Measurements from ENCODE around the gene LENG9.

Gene LENG9

GRCh38 chr19:54465426-54466109 lies 2.0 kb upstream of the LENG9 start:
- Histone ChIP-seq H3K4me1 (ENCODE audit: control insufficient read depth, insufficient read depth, low read length) (peaks cover 37% of the 10 kb centered on the region), H3K27me3 (ENCODE audit: control insufficient read depth in 1 of 2, insufficient read depth in 2 of 2, low read length in 2 of 2) (peaks cover 5 to 6% of the 10 kb centered on the region in 2 donors), H3K4me3 (ENCODE audit: low read length in 2 of 2) (no peak overlapping the region), H3K9me3 (ENCODE audit: control insufficient read depth in 2 of 2, low read length in 2 of 2) (no peaks in the 10 kb centered on the region), H3K36me3 (ENCODE audit: control insufficient read depth in 2 of 2, insufficient read depth in 2 of 2, low read length in 2 of 2) (peaks cover 0 to 9% of the 10 kb centered on the region in 2 donors), H3K27ac (ENCODE audit: low read length) (no peak overlapping the region), H3K9ac (ENCODE audit: low read length in 2 of 2) (no peak overlapping the region)

- Histone ChIP-seq H3K27me3 (ENCODE audit: control insufficient read depth in 1 of 2, insufficient read depth in 2 of 2, low read length in 2 of 2) (peaks cover 3 to 4% of the 10 kb centered on the region in 2 donors), H3K27ac (ENCODE audit: low read length) (peak overlapping the region; percentile 78), H3K4me3 (ENCODE audit: low read length in 2 of 2) (peak overlapping the region; percentile 75), H3K9me3 (ENCODE audit: control insufficient read depth in 2 of 2, low read length in 2 of 2) (no peaks in the 10 kb centered on the region), H3K4me1 (ENCODE audit: control insufficient read depth, insufficient read depth, low read length) (peaks cover 37% of the 10 kb centered on the region), H3K36me3 (ENCODE audit: control insufficient read depth in 2 of 2, insufficient read depth in 2 of 2, low read length in 2 of 2) (peaks cover 0 to 12% of the 10 kb centered on the region in 2 donors), H3K9ac (ENCODE audit: low read length in 2 of 2) (peak overlapping the region in 1 of 2 donors; percentile 26)
Observed at GRCh38 chr19:54464630-54465425, 1.2 kb upstream of the LENG9 start.

- Histone ChIP-seq H3K4me1 (ENCODE audit: control insufficient read depth, insufficient read depth, low read length) (peaks cover 43% of the 10 kb centered on the region), H3K27ac (ENCODE audit: low read length) (peak overlapping the region; percentile 78), H3K4me3 (ENCODE audit: low read length in 2 of 2) (peak overlapping the region; percentile 75), H3K9ac (ENCODE audit: low read length in 2 of 2) (peak overlapping the region in 1 of 2 donors; percentile 26), H3K27me3 (ENCODE audit: control insufficient read depth in 1 of 2, insufficient read depth in 2 of 2, low read length in 2 of 2) (no peaks in the 10 kb centered on the region), H3K9me3 (ENCODE audit: control insufficient read depth in 2 of 2, low read length in 2 of 2) (no peaks in the 10 kb centered on the region), H3K36me3 (ENCODE audit: control insufficient read depth in 2 of 2, insufficient read depth in 2 of 2, low read length in 2 of 2) (peaks cover 6 to 17% of the 10 kb centered on the region in 2 donors)
Observed at GRCh38 chr19:54464044-54464629, 559 bp upstream of the LENG9 start.

- Histone ChIP-seq H3K4me1 (ENCODE audit: control insufficient read depth, insufficient read depth, low read length) (peaks cover 44% of the 10 kb centered on the region), H3K27me3 (ENCODE audit: control insufficient read depth in 1 of 2, insufficient read depth in 2 of 2, low read length in 2 of 2) (no peaks in the 10 kb centered on the region), H3K4me3 (ENCODE audit: low read length in 2 of 2) (peak overlapping the region; percentile 75), H3K9me3 (ENCODE audit: control insufficient read depth in 2 of 2, low read length in 2 of 2) (no peaks in the 10 kb centered on the region), H3K9ac (ENCODE audit: low read length in 2 of 2) (peak overlapping the region; percentile 69 to 76), H3K27ac (ENCODE audit: low read length) (peak overlapping the region; percentile 78), H3K36me3 (ENCODE audit: control insufficient read depth in 2 of 2, insufficient read depth in 2 of 2, low read length in 2 of 2) (peaks cover 19 to 29% of the 10 kb centered on the region in 2 donors)
Observed at GRCh38 chr19:54462655-54463530, 685 bp downstream of the LENG9 start.

- no peaks in the 10 kb centered on the region for H3K27me3 ChIP-seq (ENCODE audit: control insufficient read depth in 1 of 2, insufficient read depth in 2 of 2, low read length in 2 of 2)
- peaks cover 44% of the 10 kb centered on the region for H3K4me1 ChIP-seq (ENCODE audit: control insufficient read depth, insufficient read depth, low read length)
- peaks cover 23 to 35% of the 10 kb centered on the region in 2 donors for H3K36me3 ChIP-seq (ENCODE audit: control insufficient read depth in 2 of 2, insufficient read depth in 2 of 2, low read length in 2 of 2)
- H3K9me3 ChIP-seq (ENCODE audit: control insufficient read depth in 2 of 2, low read length in 2 of 2) = no peaks in the 10 kb centered on the region
- peak overlapping the region in 1 of 2 donors; percentile 75 for H3K4me3 ChIP-seq (ENCODE audit: low read length in 2 of 2)
- H3K27ac ChIP-seq (ENCODE audit: low read length) = peak overlapping the region; percentile 78
- H3K9ac ChIP-seq (ENCODE audit: low read length in 2 of 2) = peak overlapping the region in 1 of 2 donors; percentile 76
Observed at GRCh38 chr19:54462047-54462654, 1.4 kb downstream of the LENG9 start.

GRCh38 chr19:54461613-54462012 lies 2.0 kb downstream of the LENG9 start:
- Histone ChIP-seq H3K4me1 (ENCODE audit: control insufficient read depth, insufficient read depth, low read length) (peaks cover 44% of the 10 kb centered on the region), H3K9ac (ENCODE audit: low read length in 2 of 2) (no peak overlapping the region), H3K27ac (ENCODE audit: low read length) (peak overlapping the region; percentile 78), H3K4me3 (ENCODE audit: low read length in 2 of 2) (no peak overlapping the region), H3K36me3 (ENCODE audit: control insufficient read depth in 2 of 2, insufficient read depth in 2 of 2, low read length in 2 of 2) (peaks cover 23 to 40% of the 10 kb centered on the region in 2 donors), H3K9me3 (ENCODE audit: control insufficient read depth in 2 of 2, low read length in 2 of 2) (no peaks in the 10 kb centered on the region), H3K27me3 (ENCODE audit: control insufficient read depth in 1 of 2, insufficient read depth in 2 of 2, low read length in 2 of 2) (no peaks in the 10 kb centered on the region)

- Histone ChIP-seq H3K9me3 (ENCODE audit: control insufficient read depth in 2 of 2, low read length in 2 of 2) (no peaks in the 10 kb centered on the region), H3K9ac (ENCODE audit: low read length in 2 of 2) (no peak overlapping the region), H3K36me3 (ENCODE audit: control insufficient read depth in 2 of 2, insufficient read depth in 2 of 2, low read length in 2 of 2) (peaks cover 23 to 44% of the 10 kb centered on the region in 2 donors), H3K27me3 (ENCODE audit: control insufficient read depth in 1 of 2, insufficient read depth in 2 of 2, low read length in 2 of 2) (no peaks in the 10 kb centered on the region), H3K27ac (ENCODE audit: low read length) (no peak overlapping the region), H3K4me1 (ENCODE audit: control insufficient read depth, insufficient read depth, low read length) (peaks cover 44% of the 10 kb centered on the region), H3K4me3 (ENCODE audit: low read length in 2 of 2) (no peak overlapping the region)
Observed at GRCh38 chr19:54461210-54461609, 2.4 kb downstream of the LENG9 start.

GRCh38 chr19:54460230-54461005 lies 3.2 kb downstream of the LENG9 start:
- Histone ChIP-seq H3K9me3 (ENCODE audit: control insufficient read depth in 2 of 2, low read length in 2 of 2) (no peaks in the 10 kb centered on the region), H3K4me1 (ENCODE audit: control insufficient read depth, insufficient read depth, low read length) (peaks cover 44% of the 10 kb centered on the region), H3K9ac (ENCODE audit: low read length in 2 of 2) (no peak overlapping the region), H3K27me3 (ENCODE audit: control insufficient read depth in 1 of 2, insufficient read depth in 2 of 2, low read length in 2 of 2) (no peaks in the 10 kb centered on the region), H3K27ac (ENCODE audit: low read length) (no peak overlapping the region), H3K36me3 (ENCODE audit: control insufficient read depth in 2 of 2, insufficient read depth in 2 of 2, low read length in 2 of 2) (peaks cover 26 to 48% of the 10 kb centered on the region in 2 donors), H3K4me3 (ENCODE audit: low read length in 2 of 2) (no peak overlapping the region)

GRCh38 chr19:54459282-54460229 lies 4.0 kb downstream of the LENG9 start:
- Histone ChIP-seq H3K36me3 (ENCODE audit: control insufficient read depth in 2 of 2, insufficient read depth in 2 of 2, low read length in 2 of 2) (peaks cover 34 to 56% of the 10 kb centered on the region in 2 donors), H3K9ac (ENCODE audit: low read length in 2 of 2) (no peak overlapping the region), H3K27ac (ENCODE audit: low read length) (no peak overlapping the region), H3K27me3 (ENCODE audit: control insufficient read depth in 1 of 2, insufficient read depth in 2 of 2, low read length in 2 of 2) (no peaks in the 10 kb centered on the region), H3K4me3 (ENCODE audit: low read length in 2 of 2) (no peak overlapping the region), H3K9me3 (ENCODE audit: control insufficient read depth in 2 of 2, low read length in 2 of 2) (no peaks in the 10 kb centered on the region), H3K4me1 (ENCODE audit: control insufficient read depth, insufficient read depth, low read length) (peaks cover 39% of the 10 kb centered on the region)
